GM04504 (cell line): ENCODE measurements around the gene ATG3.
"Not testable (repeated sequence)": the region's sequence is repeated elsewhere in the genome, so short reads cannot be mapped to it uniquely, and the experiment has no call there.

Experiments used
- DNase-seq: peaks from one replicate; pipeline ENCODE4 v3.0.0-alpha.2; 2012; ENCODE audit warnings: low read depth

Gene ATG3

GRCh38 chr3:112498914-112499711 lies 62.6 kb downstream of the ATG3 start, which contains the start of gene BTLA:
BTLA (minus strand) TSS chr3:112499472; CDS start chr3:112499358, 114 bp downstream.
- no peak for DNase-seq

- no peak for DNase-seq
Observed at GRCh38 chr3:112497897-112498548, 63.7 kb downstream of the ATG3 start.

GRCh38 chr3:112496366-112497067 lies 65.2 kb downstream of the ATG3 start:
- no peak for DNase-seq

- DNase-seq = not testable (repeated sequence)
Observed at GRCh38 chr3:112494448-112494767, 67.4 kb downstream of the ATG3 start.

GRCh38 chr3:112492124-112492523 lies 69.6 kb downstream of the ATG3 start:
- no peak for DNase-seq

- DNase-seq = no peak
Observed at GRCh38 chr3:112491373-112491772, 70.4 kb downstream of the ATG3 start.

GRCh38 chr3:112489674-112490479 lies 71.9 kb downstream of the ATG3 start:
- no peak for DNase-seq

- DNase-seq = no peak
Observed at GRCh38 chr3:112486811-112487505, 74.8 kb downstream of the ATG3 start.

- no peak for DNase-seq
Observed at GRCh38 chr3:112484352-112484751, 77.4 kb downstream of the ATG3 start.

GRCh38 chr3:112482675-112483074 lies 79.1 kb downstream of the ATG3 start:
- no peak for DNase-seq
